Activated CD8-positive, alpha-beta memory T cell treated with anti-CD3 and anti-CD28 coated beads, Interleukin-2, amount 50 U/mL, for 1 hour (primary cell): Measurements from ENCODE around the gene SPINT3.

ENCODE experiments used
- DNase-seq: peaks from one replicate; pipeline ENCODE4 v3.0.0-alpha.2; 2020; ENCODE audit errors: extremely low read depth

The SPINT3 gene

DNA sequence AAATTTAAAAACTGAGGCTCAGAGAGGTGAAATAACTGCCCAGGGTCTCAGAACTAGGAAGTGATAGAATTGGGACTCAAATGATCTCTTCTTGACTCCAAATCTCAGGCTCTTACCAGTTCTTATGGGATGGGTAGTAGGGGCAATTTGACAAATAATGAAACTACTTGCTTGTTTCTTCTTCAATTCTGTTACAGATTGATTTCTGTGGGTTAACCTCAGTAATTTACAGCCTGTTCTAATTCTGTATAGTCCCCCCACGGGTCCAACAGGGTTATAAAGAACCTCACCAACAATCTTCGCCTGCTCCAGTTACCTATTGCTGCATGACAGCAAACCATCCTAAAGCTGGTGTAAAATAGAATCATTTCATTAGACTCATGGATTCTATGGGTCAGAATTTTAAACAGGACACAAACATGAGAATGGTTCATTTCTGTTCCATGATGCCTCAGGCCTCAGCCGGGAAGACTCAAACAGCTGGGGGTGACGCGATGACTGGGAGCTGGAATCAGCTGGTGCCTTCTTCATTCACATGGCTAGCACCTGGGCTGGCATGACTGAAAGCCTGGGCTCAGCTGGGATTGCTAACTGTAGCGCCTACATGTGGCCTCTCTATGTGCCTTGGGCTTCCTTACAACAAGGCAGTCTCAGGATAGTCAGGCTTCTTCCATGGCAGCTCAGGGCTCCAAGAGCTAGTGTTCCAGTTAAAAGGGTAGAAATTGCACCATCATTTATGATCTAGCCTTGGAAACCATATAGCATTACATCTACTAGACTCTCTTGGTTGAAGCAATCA is 52.5 kb downstream of the SPINT3 start:
- DNase-seq, result no peak
